ENCODE results near the gene KLF5.

Gene KLF5

GRCh38 chr13:73065036-73065435 is 6.2 kb downstream of the KLF5 start:
- H3K9me3 ChIP-seq (ENCODE audit: insufficient read depth, low read length) = no peaks in the 10 kb centered on the region
- no peaks in the 10 kb centered on the region for H3K9me2 ChIP-seq (replicated peaks; ENCODE audit: insufficient read depth, low read length)
- no peak overlapping the region for H3K4me3 ChIP-seq (ENCODE audit: insufficient read depth, low read length, poor library complexity, severe bottlenecking)
- H3K27ac ChIP-seq (ENCODE audit: low read depth, low read length) = no peak overlapping the region
- H2AFZ ChIP-seq (ENCODE audit: low read depth, low read length, severe bottlenecking) = no peak overlapping the region
- H3K36me3 ChIP-seq (ENCODE audit: low read length) = no peaks in the 10 kb centered on the region
- TF ChIP-seq EZH2phosphoT487 (conservative IDR thresholded peaks at IDR 0.05; ENCODE audit: low read length) (no peak), CTCF (IDR thresholded peaks at IDR 0.05; ENCODE audit: insufficient read depth, low read length, poor library complexity, severe bottlenecking) (no peak)
- H3K4me2 ChIP-seq (ENCODE audit: low read depth, low read length, poor library complexity, severe bottlenecking) = no peak overlapping the region
- H3F3A ChIP-seq (ENCODE audit: insufficient read depth) = peaks cover 4% of the 10 kb centered on the region; the same call in 1 of the 2 replicates
- peaks cover 4% of the 10 kb centered on the region; the same call in 1 of the 2 replicates for H4K20me1 ChIP-seq (ENCODE audit: low read depth, low read length)
- no peak overlapping the region for H3K9ac ChIP-seq (ENCODE audit: low read length)
- no peaks in the 10 kb centered on the region for H3K79me2 ChIP-seq (ENCODE audit: insufficient read depth, low read length)
- no peaks in the 10 kb centered on the region for H3K27me3 ChIP-seq (ENCODE audit: low read length)

DNA sequence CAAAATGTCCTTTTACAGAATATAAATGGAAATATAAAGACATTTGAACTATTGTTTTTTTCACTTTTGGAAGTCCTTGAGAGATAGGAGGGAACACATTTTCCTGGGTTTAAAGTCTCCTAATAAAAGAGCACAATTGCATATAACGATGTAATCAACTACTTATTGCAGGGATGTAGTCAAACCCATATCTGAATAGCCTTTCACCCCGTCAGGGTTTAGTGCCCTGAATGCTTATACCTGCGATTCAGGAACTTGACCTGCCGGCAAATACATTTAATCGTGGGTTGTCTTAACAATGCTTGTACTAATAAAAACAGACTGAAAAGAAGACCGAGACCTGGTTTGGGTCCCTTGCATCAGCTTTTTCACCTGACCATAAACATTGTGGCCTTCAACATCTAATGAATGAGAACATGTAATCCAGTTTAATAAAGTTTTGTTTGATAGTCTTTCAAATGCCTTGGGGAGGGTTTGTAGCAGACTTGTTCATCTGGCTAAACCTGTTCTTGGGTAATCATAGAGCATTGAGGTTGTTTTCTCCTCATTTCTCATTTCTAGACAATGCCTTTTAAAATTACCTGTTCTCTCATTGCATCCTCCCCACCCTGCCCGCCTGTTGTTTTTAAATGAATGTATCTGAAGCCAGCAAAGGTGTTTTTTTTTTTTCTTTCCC is 7.0 kb downstream of the KLF5 start:
- Histone ChIP-seq H3K9me3 (ENCODE audit: insufficient read depth, low read length) (no peaks in the 10 kb centered on the region), H4K20me1 (ENCODE audit: low read depth, low read length) (no peaks in the 10 kb centered on the region; the same call in 1 of the 2 replicates), H3K36me3 (ENCODE audit: low read length) (no peaks in the 10 kb centered on the region), H3F3A (ENCODE audit: insufficient read depth) (peaks cover 1% of the 10 kb centered on the region; the same call in 1 of the 2 replicates), H3K9me2 (replicated peaks; ENCODE audit: insufficient read depth, low read length) (no peaks in the 10 kb centered on the region), H2AFZ (ENCODE audit: low read depth, low read length, severe bottlenecking) (no peak overlapping the region), H3K27ac (ENCODE audit: low read depth, low read length) (no peak overlapping the region), H3K4me2 (ENCODE audit: low read depth, low read length, poor library complexity, severe bottlenecking) (no peak overlapping the region), H3K4me3 (ENCODE audit: insufficient read depth, low read length, poor library complexity, severe bottlenecking) (no peak overlapping the region), H3K9ac (ENCODE audit: low read length) (no peak overlapping the region), H3K79me2 (ENCODE audit: insufficient read depth, low read length) (no peaks in the 10 kb centered on the region), H3K27me3 (ENCODE audit: low read length) (no peaks in the 10 kb centered on the region)
- TF ChIP-seq CTCF (IDR thresholded peaks at IDR 0.05; ENCODE audit: insufficient read depth, low read length, poor library complexity, severe bottlenecking) (no peak), EZH2phosphoT487 (conservative IDR thresholded peaks at IDR 0.05; ENCODE audit: low read length) (no peak)

GRCh38 chr13:73069206-73069805 is 10.5 kb downstream of the KLF5 start:
- no peaks in the 10 kb centered on the region for H3F3A ChIP-seq (ENCODE audit: insufficient read depth)
- H3K9me2 ChIP-seq (replicated peaks; ENCODE audit: insufficient read depth, low read length) = no peaks in the 10 kb centered on the region
- H3K79me2 ChIP-seq (ENCODE audit: insufficient read depth, low read length) = no peaks in the 10 kb centered on the region
- no peaks in the 10 kb centered on the region for H3K27me3 ChIP-seq (ENCODE audit: low read length)
- no peak overlapping the region for H3K4me3 ChIP-seq (ENCODE audit: insufficient read depth, low read length, poor library complexity, severe bottlenecking)
- H4K20me1 ChIP-seq (ENCODE audit: low read depth, low read length) = no peaks in the 10 kb centered on the region
- no peak overlapping the region for H3K4me2 ChIP-seq (ENCODE audit: low read depth, low read length, poor library complexity, severe bottlenecking)
- H3K36me3 ChIP-seq (ENCODE audit: low read length) = no peaks in the 10 kb centered on the region
- no peak overlapping the region for H3K9ac ChIP-seq (ENCODE audit: low read length)
- H2AFZ ChIP-seq (ENCODE audit: low read depth, low read length, severe bottlenecking) = no peak overlapping the region
- H3K9me3 ChIP-seq (ENCODE audit: insufficient read depth, low read length) = no peaks in the 10 kb centered on the region
- no peak overlapping the region for H3K27ac ChIP-seq (ENCODE audit: low read depth, low read length)
- no peak for TF ChIP-seq CTCF (IDR thresholded peaks at IDR 0.05; ENCODE audit: insufficient read depth, low read length, poor library complexity, severe bottlenecking)
- TF ChIP-seq EZH2phosphoT487 (conservative IDR thresholded peaks at IDR 0.05; ENCODE audit: low read length) = no peak
